HG03039 (cell line): Measurements from ENCODE around the gene PTPN22.

Experiments
- ATAC-seq: cut with Tn5 transposase; IDR thresholded peaks from one replicate; pipeline ENCODE4 v1.9.1; 2021; ENCODE audit warnings: mild to moderate bottlenecking, moderate library complexity; ENCODE audit not compliant: unreplicated experiment

The PTPN22 gene

DNA sequence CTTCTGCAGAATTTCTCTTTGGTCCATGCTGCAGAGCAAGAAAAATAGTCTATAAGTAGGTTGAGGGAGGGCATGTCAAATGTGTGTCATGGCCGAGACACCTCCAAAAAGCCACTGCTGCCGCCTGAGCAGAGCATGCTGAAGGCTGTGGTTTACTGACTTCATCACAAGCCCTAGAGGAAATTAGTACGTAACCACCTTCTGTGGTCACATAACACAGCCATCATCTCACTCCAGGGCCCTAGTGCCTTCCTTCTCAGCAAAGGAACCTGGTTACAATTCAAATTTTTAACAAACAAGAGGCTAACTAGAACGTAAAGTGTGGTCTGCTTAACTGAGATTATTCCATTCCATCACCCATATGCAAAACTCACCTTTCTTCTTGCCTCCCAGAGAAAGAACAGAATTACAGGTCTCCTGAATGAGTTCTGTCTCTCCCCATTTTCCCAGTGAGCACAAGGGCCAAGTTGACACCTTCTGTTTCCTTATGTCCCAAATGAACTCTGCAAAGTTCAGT is at the start of gene PTPN22:
Gene PTPN22 (minus strand): TSS at position 116 of the 517 bp plus-strand sequence.
- ATAC-seq = peak; percentile 87

- no peak for ATAC-seq
Observed at GRCh38 chr1:113918243-113918642, 46.7 kb upstream of the PTPN22 start.

GRCh38 chr1:113917400-113918082 is 46.0 kb upstream of the PTPN22 start:
- ATAC-seq = no peak

DNA sequence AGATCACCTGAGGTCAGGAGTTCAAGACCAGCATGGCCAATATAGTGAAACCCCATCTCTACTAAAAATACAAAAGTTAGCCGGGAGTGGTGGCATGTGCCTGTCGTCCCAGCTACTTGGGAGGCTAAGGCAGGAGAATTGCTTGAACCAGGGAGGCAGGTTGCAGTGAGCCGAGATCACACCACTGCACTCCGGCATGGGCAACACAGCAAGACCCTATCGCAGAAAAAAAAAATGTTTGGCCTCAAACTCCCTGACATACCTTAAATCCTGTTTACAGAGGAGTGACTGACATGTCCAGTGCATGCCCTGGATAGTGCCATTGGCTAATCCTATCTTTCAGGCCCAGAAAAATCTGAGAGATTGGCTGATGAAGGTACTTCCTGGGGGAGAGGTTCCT is 45.5 kb upstream of the PTPN22 start:
- no peak for ATAC-seq

GRCh38 chr1:113913887-113914664 is 42.6 kb upstream of the PTPN22 start:
- ATAC-seq = no peak

- ATAC-seq = no peak
Observed at GRCh38 chr1:113913312-113913668, 41.8 kb upstream of the PTPN22 start.

GRCh38 chr1:113912594-113913311 is 41.2 kb upstream of the PTPN22 start:
- no peak for ATAC-seq

- ATAC-seq = no peak
Observed at GRCh38 chr1:113905435-113905861, 33.9 kb upstream of the PTPN22 start.

GRCh38 chr1:113904674-113905434 is 33.3 kb upstream of the PTPN22 start, which contains the start of the genes AP4B1 and DCLRE1B:
TSS of gene AP4B1 (minus strand) at chr1:113904799. CDS start at chr1:113904717, 82 bp downstream.
TSS of gene DCLRE1B (plus strand) at chr1:113905326. CDS start at chr1:113905587, 261 bp downstream.
- ATAC-seq = peak; percentile 89

DNA sequence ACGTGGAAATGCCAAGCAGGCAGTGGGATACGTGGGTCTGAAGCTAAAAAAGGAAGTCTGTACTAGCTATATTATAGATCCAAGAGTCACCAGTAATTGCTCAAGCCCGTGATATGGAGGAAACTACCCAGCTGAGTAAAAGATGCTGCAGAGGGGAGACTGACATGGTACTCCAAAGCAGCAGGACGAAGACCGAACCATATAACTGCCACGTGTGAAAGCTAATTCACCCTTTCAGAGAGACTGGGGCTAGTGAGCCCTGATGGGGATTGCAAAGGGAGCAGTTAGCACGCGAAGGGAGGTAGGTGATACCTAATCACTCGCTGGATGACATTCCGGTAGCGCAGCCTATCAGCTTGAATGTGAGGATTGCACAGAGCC is 32.8 kb upstream of the PTPN22 start:
- no peak for ATAC-seq

DNA sequence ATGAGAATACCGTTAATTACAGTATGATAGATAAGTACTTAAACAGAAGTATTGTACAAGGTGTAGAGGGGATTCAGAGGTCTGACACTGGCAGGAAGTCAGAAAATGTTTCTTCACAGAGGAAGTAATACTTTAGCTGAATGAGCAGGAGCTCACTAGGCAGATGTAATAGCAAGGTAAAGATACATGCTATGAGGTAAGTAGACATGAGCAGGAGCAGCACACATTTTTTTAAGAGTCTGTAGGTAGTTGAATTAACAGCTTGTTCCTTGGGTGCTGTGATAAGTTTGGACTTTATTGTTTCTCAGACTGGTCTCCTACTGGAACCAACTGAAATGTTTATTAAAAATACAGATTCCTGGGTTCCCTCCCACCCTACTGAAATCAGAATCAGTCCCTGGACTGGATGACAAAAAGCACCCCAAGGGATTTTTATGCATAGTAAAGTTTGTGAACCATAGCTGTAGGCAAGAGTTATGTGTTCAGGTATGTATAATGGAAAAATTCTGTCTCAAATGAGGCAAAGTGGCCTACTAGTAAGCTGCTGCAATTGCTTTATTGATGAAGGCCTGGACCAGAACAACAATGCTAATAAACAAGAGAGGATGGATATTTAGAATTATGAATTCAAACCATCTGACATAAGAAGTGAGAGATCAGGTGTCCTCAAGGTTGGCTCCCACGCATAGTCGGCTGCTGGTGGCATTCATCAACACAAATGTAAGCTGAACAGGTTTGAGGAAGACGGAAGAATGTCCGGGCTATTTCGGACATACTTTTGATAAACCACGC is 32.2 kb upstream of the PTPN22 start:
- no peak for ATAC-seq

- no peak for ATAC-seq
Observed at GRCh38 chr1:113901191-113901590, 29.7 kb upstream of the PTPN22 start.

- no peak for ATAC-seq
Observed at GRCh38 chr1:113899111-113899510, 27.6 kb upstream of the PTPN22 start.

DNA sequence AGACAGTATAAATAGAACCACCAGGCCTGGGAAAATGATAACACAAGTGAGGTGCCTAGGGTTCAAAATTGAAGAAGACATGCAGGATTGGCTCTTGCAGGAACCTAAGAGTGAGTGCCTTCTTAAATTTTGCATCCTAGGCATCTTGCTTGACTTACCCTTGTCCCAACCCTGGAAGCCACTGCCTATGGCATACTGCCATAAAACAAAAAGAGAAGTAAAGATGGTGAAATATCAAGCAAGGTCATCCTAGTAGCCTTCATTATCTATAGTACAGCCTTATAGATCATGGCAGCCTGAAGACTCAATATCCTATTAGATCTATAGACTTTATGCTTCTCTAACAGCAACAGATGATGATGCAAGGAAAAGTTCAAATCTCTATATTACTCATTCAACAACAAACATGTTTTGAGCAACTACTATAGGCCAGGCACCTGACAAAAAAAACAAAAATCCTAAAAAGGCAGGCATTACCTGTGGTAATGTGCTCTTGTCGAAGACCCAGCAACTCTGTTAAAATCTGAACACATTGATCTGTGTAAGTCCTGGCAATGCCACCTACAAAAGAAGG is 26.8 kb upstream of the PTPN22 start:
- ATAC-seq = no peak

- no peak for ATAC-seq
Observed at GRCh38 chr1:113895961-113896360, 24.4 kb upstream of the PTPN22 start.

DNA sequence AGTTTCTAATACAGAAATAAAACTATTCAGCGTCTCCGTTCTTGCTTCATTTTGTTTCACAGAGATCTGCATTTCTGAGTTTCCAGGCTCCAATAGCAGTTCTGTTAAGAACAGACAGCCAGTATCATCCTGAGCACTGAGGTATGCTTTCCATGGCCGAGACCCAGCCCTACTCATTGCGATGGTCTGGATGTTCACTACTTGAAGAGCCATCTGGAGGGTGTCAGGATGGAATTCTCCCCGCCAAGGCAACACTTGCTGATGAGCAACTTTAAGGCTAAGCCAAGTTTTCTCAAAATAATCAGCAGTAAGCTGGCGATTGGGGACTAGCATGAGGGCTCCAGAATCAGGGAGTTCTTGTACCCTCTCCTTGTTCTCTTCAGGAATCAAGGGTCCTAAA is 23.6 kb upstream of the PTPN22 start:
- no peak for ATAC-seq

DNA sequence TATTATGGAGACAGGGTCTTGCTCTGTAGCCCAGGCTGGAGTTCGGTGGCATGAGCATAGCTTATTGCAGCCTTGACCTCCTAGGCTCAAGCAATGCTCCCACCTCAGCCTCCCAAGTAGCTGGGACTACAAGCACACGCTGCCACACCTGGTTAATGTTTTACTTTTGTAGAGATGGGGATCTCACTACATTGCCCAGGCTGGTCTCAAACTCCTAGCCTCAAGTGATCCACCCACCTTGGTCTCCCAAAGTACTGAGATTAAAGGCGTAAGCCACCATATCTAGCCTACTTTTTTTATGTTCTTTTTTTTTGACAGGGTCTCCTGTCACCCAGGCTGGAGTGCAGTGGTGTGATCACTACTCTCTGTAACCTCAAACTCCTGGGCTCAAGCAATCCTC is 21.8 kb upstream of the PTPN22 start:
- no peak for ATAC-seq

- ATAC-seq = no peak
Observed at GRCh38 chr1:113891631-113892220, 20.2 kb upstream of the PTPN22 start.

GRCh38 chr1:113890816-113891215 is 19.3 kb upstream of the PTPN22 start:
- ATAC-seq = no peak
